Lower leg skin (tissue), 4 donors: ENCODE results near the gene ARL8B. TPM values are rescaled to one million over a fixed set of nuclear protein-coding genes. Genes with fewer than 3 reads are reported as not detected.

ENCODE experiments used
- DNase-seq, 2 donors: peaks; one replicate each; pipeline ENCODE4 v3.0.0-alpha.2; 2019; ENCODE audit warnings: low spot score in 2 of 2
- H3K4me3 ChIP-seq: fragments of 200-600 bp; sonication (generic); 2 replicates; pipeline ENCODE4 v1.5.1; 2017; ENCODE audit warnings: mild to moderate bottlenecking, low read depth; ENCODE audit not compliant: poor library complexity, severe bottlenecking
- POLR2A ChIP-seq, 2 donors: fragments of 450-650 bp; IDR thresholded peaks; one replicate each; pipeline ENCODE4 v1.6.1; 2016 to 2017; ENCODE audit warnings: antibody characterized with exemption in 2 of 2, mild to moderate bottlenecking in 1 of 2, moderate library complexity in 1 of 2
- WGBS, 2 donors: methylation state at CpG; one replicate each; pipeline ENCODE4 v1.1.5; 2018; 5-methylcytosine and 5-hydroxymethylcytosine counted together
- intact Hi-C: fragments of 100-400 bp; cut with DNase I; formaldehyde crosslinking; loops from one replicate; pipeline ENCODE4 v1.15.0; 2023; ENCODE audit warnings: low total_unique reads
- total RNA-seq, 4 donors: library from RNA; depleted of rRNA; stranded (reverse); fragments of >200 nt; gene quantifications; one replicate each; pipeline ENCODE4 v1.1.0, GENCODE V29; 2016
- TF ChIP-seq, protein P1 (sequence below), 3 donors: fragments of 450-650 bp; IDR thresholded peaks; one replicate each; pipeline ENCODE4 v1.5.1; 2016; ENCODE audit warnings: antibody characterized with exemption in 3 of 3, mild to moderate bottlenecking in 3 of 3, moderate library complexity in 2 of 3

Gene ARL8B
- total RNA-seq, 4 donors from 2014 or later: 62.1 to 90.5 (median 81.5) TPM

DNA sequence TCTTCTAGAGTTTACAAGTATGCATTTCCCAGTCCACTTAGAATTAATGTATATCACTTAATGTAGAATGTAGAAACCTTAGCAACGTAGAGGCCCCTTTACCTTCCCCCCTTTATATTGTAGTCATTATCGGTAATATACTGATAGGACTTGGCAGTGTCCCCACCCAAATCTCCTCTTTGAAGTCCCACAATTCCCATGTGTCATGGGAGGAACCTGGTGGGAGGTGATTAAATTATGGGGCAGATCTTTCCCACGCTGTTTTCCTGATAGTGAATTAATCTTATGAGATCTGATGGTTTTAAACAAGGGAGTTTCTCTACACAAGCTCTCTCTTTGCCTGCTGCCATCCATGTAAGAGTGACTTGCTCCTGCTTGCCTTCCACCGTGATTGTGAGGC lies 31.0 kb downstream of the ARL8B start:
- no peak overlapping the region for H3K4me3 ChIP-seq
- TF ChIP-seq, protein P1, sequence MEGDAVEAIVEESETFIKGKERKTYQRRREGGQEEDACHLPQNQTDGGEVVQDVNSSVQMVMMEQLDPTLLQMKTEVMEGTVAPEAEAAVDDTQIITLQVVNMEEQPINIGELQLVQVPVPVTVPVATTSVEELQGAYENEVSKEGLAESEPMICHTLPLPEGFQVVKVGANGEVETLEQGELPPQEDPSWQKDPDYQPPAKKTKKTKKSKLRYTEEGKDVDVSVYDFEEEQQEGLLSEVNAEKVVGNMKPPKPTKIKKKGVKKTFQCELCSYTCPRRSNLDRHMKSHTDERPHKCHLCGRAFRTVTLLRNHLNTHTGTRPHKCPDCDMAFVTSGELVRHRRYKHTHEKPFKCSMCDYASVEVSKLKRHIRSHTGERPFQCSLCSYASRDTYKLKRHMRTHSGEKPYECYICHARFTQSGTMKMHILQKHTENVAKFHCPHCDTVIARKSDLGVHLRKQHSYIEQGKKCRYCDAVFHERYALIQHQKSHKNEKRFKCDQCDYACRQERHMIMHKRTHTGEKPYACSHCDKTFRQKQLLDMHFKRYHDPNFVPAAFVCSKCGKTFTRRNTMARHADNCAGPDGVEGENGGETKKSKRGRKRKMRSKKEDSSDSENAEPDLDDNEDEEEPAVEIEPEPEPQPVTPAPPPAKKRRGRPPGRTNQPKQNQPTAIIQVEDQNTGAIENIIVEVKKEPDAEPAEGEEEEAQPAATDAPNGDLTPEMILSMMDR (IDR thresholded peaks at IDR 0.05): no peak
- no peak for TF ChIP-seq POLR2A (IDR thresholded peaks at IDR 0.05)
- WGBS, 2 donors: 82 to 83% methylated on average over 4 of the region's 4 CpGs
- intact Hi-C loops: no loop called here
- no peak for DNase-seq

DNA sequence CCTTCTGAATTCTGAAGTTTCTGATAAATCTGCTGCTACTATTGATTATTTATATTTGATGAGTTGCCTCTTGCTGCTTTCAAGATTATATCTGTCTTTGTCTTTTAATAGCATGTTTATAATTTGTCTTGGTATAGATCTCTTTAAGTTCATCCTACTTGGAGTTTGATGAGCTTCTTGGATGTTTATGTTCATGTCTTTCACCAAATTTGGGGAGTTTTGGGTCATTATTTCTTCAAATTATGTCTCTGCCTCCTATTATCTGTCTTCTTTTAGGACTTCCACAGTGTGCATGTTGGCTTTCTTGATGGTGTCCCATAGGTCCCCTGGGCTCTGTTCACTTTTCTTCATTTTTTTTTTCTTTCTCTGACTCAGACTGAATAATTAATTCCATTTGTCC lies 33.1 kb downstream of the ARL8B start:
- no peak overlapping the region for H3K4me3 ChIP-seq
- DNase-seq: no peak
- intact Hi-C loops: no loop called here
- no peak for TF ChIP-seq POLR2A (IDR thresholded peaks at IDR 0.05)
- TF ChIP-seq, protein P1 (IDR thresholded peaks at IDR 0.05): no peak

GRCh38 chr3:5160321-5160720 lies 38.2 kb downstream of the ARL8B start:
- intact Hi-C loops: no loop called here
- no peak for DNase-seq
- TF ChIP-seq, protein P1 (IDR thresholded peaks at IDR 0.05): no peak
- no peak for TF ChIP-seq POLR2A (IDR thresholded peaks at IDR 0.05)
- 72 to 76% methylated on average over 3 of the region's 3 CpGs for WGBS, 2 donors
- H3K4me3 ChIP-seq: no peak overlapping the region

DNA sequence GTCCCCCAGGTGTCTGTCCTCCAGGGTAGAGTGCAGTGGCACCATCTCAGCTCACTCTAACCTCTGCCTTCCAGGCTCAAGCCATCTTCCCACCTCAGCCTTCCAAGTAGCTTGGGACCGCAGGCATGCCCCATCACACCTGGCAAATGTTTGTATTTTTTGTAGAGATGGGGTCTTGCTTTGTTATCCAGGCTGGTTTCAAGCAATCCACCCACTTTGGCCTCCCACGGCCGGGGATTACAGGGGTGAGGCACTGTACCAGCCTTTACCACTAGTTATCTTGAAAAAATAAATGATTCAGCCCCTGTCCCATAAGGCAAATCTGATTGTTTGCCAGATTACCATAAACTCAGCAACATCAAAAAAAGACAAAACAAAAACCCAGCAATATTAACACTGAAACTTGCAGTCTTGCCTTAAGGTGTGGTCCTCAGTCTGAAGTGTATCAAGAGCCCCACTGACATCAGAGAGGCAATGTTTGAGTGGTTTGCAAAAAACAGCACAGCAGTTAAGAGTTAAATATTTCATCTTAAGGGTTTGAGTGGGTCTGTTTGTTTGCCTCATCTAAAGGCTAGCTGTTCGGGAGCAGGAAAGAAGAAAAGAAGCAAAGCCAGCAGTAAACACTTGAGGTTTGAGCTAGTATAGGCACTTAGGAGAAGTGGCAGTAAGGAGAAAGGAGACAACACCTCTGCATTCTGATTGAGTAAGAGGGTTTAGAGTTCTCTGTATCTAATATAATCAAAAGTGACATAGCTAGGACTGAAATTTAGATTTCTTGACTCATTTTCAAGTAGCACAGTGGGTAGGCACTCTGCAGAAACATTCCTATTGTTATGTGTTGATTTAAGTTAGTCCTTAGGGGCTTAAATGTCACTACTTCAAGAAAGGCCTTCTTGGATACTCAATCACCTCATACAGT lies 39.1 kb downstream of the ARL8B start:
- 48 to 56% methylated on average over 4 of the region's 4 CpGs for WGBS, 2 donors
- DNase-seq: no peak
- intact Hi-C loops: no loop called here
- H3K4me3 ChIP-seq: no peak overlapping the region
- TF ChIP-seq, protein P1 (IDR thresholded peaks at IDR 0.05): no peak
- TF ChIP-seq POLR2A (IDR thresholded peaks at IDR 0.05): no peak

DNA sequence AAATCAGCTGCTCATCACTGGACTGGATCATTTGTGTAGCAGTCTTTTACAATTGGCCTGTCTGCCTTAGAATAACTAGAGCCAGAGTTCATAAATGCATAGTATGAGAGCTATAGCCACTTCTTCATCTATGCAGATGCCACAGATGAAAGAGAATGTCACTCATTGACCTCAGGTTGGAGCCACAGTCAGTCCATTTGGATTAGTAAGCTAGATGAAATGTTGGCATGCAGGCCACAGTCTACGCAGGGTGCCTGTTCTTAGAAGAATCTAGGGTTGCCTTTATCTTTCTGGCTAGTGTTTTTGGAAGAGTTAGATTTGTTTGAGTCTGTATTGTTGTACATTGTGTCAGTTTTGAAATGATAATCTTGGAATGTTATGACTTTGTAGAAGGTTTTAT lies 40.0 kb downstream of the ARL8B start:
- DNase-seq: no peak
- no peak overlapping the region for H3K4me3 ChIP-seq
- TF ChIP-seq, protein P1 (IDR thresholded peaks at IDR 0.05): no peak
- no peak for TF ChIP-seq POLR2A (IDR thresholded peaks at IDR 0.05)
- intact Hi-C loops: no loop called here
- WGBS, 2 donors: 73 to 83% methylated on average over 1 of the region's 1 CpG
